Activated CD4-positive, alpha-beta memory T cell treated with anti-CD3 and anti-CD28 coated beads for 36 hours (primary cell): ENCODE data around the gene TET3. TPM values are rescaled to one million over a fixed set of nuclear protein-coding genes. Genes with fewer than 3 reads are reported as not detected.

ENCODE experiments used
- CTCF ChIA-PET: fragments of 350-600 bp; sonication (Branson Sonifier 250); formaldehyde crosslinking; loops from one replicate; lab custom pipeline; 2021; ENCODE audit warnings: antibody characterized with exemption, inconsistent platforms; lab: Charles Lee
- POLR2A ChIA-PET: fragments of 350-600 bp; sonication (Branson Sonifier 250); formaldehyde crosslinking; loops from one replicate; lab custom pipeline; 2021; ENCODE audit warnings: antibody characterized with exemption; lab: Charles Lee
- DNase-seq: peaks from one replicate; pipeline ENCODE4 v3.0.0-alpha.2; 2020
- H3K27ac Mint-ChIP-seq: one replicate; pipeline ENCODE4 v1.8.0; 2021; ENCODE audit warnings: mixed read lengths
- H3K27me3 Mint-ChIP-seq: one replicate; pipeline ENCODE4 v1.8.0; 2021; ENCODE audit warnings: mixed read lengths
- H3K36me3 Mint-ChIP-seq: one replicate; pipeline ENCODE4 v1.8.0; 2021; ENCODE audit warnings: mixed read lengths
- H3K4me1 Mint-ChIP-seq: one replicate; pipeline ENCODE4 v1.8.0; 2021; ENCODE audit warnings: low read depth, mixed read lengths
- H3K4me3 Mint-ChIP-seq: one replicate; pipeline ENCODE4 v1.8.0; 2021; ENCODE audit warnings: mild to moderate bottlenecking, mixed read lengths
- H3K9me3 Mint-ChIP-seq: one replicate; pipeline ENCODE4 v1.8.0; 2021; ENCODE audit warnings: mixed read lengths
- intact Hi-C: fragments of 100-400 bp; cut with micrococcal nuclease; formaldehyde crosslinking; loops from one replicate; pipeline ENCODE4 v1.15.1; 2023
- total RNA-seq, 2 experiments: library from RNA; stranded (reverse); gene quantifications; one replicate each; pipeline ENCODE4 v1.2.3, GENCODE V29; 2021

The TET3 gene
- total RNA-seq, 2 experiments from 2014 or later = 10.5 to 11.8 TPM

DNA sequence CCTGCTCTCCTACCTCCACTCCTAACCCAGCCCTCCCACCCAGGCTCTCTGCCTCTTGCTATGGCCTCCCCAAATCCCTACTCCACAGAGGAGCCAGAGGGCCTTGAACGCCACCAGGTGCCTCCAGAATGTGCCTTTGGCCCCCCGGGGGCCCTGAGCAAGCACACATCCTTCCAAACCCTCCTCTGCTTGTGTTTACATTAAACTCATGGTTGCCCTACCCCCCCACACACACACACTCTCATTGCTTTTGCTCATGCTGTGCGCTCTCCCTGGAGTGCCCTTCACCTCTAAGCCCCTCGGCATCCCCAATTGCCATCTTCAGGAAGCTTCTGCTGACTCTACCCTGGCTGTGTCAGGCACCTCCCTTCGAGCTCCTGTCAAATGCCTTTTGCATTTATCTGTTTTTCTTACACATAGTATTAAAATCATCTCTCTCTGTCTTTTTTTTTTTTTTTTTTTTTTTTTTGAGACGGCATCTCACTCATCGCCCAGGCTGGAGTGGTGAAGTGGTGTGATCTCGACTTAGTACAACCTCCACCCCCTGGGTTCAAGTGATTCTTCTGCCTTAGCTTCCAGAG is 16.3 kb upstream of the TET3 start:
- no peak overlapping the region for H3K27ac Mint-ChIP-seq
- DNase-seq = no peak
- CTCF ChIA-PET = interaction anchor here (1.4 kb wide), 1 partner anchor 13 kb away, joined by 3 read pairs; no protein-coding TSS in a partner anchor
- peaks cover 51% of the 10 kb centered on the region for H3K4me1 Mint-ChIP-seq
- no peaks in the 10 kb centered on the region for H3K27me3 Mint-ChIP-seq
- intact Hi-C loops = no loop called here
- H3K9me3 Mint-ChIP-seq = no peaks in the 10 kb centered on the region
- H3K36me3 Mint-ChIP-seq = no peaks in the 10 kb centered on the region
- H3K4me3 Mint-ChIP-seq = no peak overlapping the region
- POLR2A ChIA-PET = interaction anchor here (2.7 kb wide), 1 partner anchor 17 kb away, joined by 11 read pairs; the partner anchor contains the start of gene TET3

DNA sequence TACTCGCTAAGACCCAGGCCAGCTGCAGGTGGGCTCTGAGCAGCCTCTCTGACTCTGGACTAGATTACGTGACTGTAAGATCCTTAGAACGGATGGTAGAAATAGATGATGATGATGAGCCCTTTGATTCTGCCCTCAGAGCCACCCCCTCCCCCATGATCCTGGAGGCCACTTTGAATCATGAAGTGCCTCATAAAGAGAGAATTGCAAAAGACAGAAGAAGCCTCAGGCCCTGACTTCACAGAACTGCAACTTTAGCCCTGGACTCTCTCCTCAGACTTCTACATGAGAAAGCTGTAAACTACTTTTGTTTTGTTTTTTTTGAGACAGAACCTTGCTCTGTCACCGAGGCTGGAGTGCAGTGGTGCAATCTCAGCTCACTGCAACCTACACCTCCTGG is 15.4 kb upstream of the TET3 start:
- intact Hi-C loops = no loop called here
- peak; percentile 33 for DNase-seq
- no peaks in the 10 kb centered on the region for H3K27me3 Mint-ChIP-seq
- no peak overlapping the region for H3K27ac Mint-ChIP-seq
- peaks cover 43% of the 10 kb centered on the region for H3K4me1 Mint-ChIP-seq
- H3K4me3 Mint-ChIP-seq = no peak overlapping the region
- H3K9me3 Mint-ChIP-seq = no peaks in the 10 kb centered on the region
- CTCF ChIA-PET = interaction anchor here (1.8 kb wide), 1 partner anchor 10 kb away, joined by 5 read pairs; no protein-coding TSS in a partner anchor
- no peaks in the 10 kb centered on the region for H3K36me3 Mint-ChIP-seq
- POLR2A ChIA-PET = interaction anchor here (2.7 kb wide), 1 partner anchor 17 kb away, joined by 11 read pairs; the partner anchor contains the start of gene TET3

DNA sequence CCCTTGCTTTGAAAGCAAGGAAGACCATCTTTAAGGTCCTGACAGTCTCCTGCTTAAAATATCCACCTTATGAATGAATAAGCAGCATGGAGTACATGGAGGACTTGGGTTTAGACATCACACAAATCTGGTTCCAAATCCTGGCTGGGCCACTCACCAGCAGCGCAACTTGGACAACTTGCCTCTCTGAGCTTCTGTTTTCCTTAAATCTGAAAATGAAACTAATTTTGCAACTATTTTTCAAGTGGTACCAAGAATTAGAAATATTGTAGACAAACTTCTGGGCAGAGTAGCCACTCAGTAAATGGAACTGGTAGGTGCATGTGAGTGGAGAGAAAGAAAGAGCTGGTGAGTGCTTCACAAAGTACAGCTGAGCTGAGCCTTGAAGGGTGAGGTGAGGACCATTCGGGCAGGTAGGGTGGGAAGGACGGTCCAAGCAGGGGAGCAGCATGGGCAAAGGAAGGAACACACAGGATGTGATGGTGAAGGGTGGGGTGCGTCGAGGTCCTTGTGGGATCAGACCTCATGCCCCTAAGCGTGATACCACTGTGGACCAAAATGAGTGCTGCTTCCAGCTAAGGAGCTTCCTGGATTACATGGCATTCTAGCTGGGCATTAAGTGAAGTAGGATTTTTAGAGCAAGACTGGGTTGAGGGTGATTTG is 14.4 kb upstream of the TET3 start:
- DNase-seq = no peak
- ChIA-PET CTCF (interaction anchor here (0.6 to 1.8 kb wide), 5 partner anchors 9 to 142 kb away, joined by 3 to 5 read pairs (median 3); no protein-coding TSS in a partner anchor), POLR2A (interaction anchor here (1.5 to 2.7 kb wide), 2 partner anchors 10 to 16 kb away, joined by 7 to 11 read pairs; partner anchors contain the start of gene TET3)
- H3K36me3 Mint-ChIP-seq = no peaks in the 10 kb centered on the region
- H3K4me3 Mint-ChIP-seq = no peak overlapping the region
- H3K27me3 Mint-ChIP-seq = no peaks in the 10 kb centered on the region
- intact Hi-C loops = no loop called here
- peak overlapping the region; percentile 80 for H3K27ac Mint-ChIP-seq
- H3K4me1 Mint-ChIP-seq = peaks cover 34% of the 10 kb centered on the region
- no peaks in the 10 kb centered on the region for H3K9me3 Mint-ChIP-seq

DNA sequence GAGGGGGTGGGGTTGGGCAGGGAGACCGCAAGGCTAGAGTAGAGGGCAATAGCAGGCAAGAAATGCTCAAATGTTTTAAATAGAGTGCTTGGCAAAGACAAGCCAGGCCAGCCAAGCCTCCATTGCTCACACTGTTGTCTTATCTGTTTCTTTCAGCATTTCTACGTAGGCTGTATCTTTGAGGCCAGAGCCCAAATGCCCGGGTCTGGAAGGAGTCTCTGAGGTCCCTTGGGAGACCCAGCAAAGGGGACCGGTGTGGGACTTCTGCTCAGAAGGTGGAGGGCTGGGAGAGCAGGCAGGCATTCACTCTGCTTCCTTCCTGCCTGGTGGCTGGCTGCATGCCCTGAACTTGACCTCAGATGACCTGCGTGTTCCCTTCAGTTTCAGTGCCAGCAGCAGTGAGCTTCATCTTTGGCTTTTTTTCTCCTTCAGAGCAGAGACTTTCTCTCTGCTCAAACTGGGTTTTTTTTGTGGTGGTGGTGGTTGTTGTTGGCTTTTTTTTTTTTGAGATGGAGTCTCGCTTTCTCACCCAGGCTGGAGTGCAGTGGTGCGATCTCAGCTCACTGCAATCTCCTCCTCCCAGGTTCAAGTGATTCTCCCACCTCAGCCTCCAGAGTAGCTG is 13.7 kb upstream of the TET3 start:
- Mint-ChIP-seq H3K4me3 (peak overlapping the region; percentile 46), H3K4me1 (peaks cover 34% of the 10 kb centered on the region), H3K27ac (peak overlapping the region; percentile 80), H3K27me3 (no peaks in the 10 kb centered on the region), H3K9me3 (no peaks in the 10 kb centered on the region), H3K36me3 (no peaks in the 10 kb centered on the region)
- POLR2A ChIA-PET = interaction anchor here (1.5 to 2.7 kb wide), 2 partner anchors 9 to 15 kb away, joined by 7 to 11 read pairs; partner anchors contain the start of gene TET3
- intact Hi-C loops = loop anchor here (1.0 kb wide), 2 partner anchors 8 to 16 kb away; no protein-coding TSS in a partner anchor
- CTCF ChIA-PET = interaction anchor here (0.6 to 1.8 kb wide), 4 partner anchors 8 to 143 kb away, joined by 3 to 5 read pairs (median 3); no protein-coding TSS in a partner anchor
- DNase-seq = peak; percentile 75

DNA sequence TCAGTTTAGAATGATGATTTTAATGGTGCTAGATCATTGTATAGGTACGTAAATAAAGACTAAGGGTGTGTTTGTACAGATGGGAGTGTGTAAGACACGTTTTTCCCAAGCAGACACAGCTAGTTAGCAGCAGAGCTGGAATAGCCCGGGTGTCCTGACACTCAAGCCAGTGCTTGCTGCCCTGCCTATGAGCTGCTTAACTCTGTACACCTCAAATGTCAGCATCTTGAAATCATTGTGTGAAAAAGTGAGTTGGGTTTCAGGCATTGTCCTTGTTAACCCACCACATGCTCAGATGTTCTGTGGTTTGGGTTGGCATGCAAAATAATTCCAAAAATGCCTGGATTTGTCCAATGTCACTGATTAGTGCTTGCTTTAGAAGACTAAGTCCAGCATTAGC is 13.0 kb upstream of the TET3 start:
- no peak overlapping the region for H3K4me3 Mint-ChIP-seq
- no peak for DNase-seq
- POLR2A ChIA-PET = interaction anchor here (1.5 kb wide), 1 partner anchor 8 kb away, joined by 7 read pairs; no protein-coding TSS in a partner anchor
- no peaks in the 10 kb centered on the region for H3K27me3 Mint-ChIP-seq
- peak overlapping the region; percentile 80 for H3K27ac Mint-ChIP-seq
- no peaks in the 10 kb centered on the region for H3K9me3 Mint-ChIP-seq
- CTCF ChIA-PET = interaction anchor here (1.0 kb wide), 1 partner anchor 14 kb away, joined by 3 read pairs; no protein-coding TSS in a partner anchor
- H3K36me3 Mint-ChIP-seq = no peaks in the 10 kb centered on the region
- H3K4me1 Mint-ChIP-seq = peaks cover 37% of the 10 kb centered on the region
- intact Hi-C loops = loop anchor here (1.0 kb wide), 2 partner anchors 8 to 16 kb away; no protein-coding TSS in a partner anchor

DNA sequence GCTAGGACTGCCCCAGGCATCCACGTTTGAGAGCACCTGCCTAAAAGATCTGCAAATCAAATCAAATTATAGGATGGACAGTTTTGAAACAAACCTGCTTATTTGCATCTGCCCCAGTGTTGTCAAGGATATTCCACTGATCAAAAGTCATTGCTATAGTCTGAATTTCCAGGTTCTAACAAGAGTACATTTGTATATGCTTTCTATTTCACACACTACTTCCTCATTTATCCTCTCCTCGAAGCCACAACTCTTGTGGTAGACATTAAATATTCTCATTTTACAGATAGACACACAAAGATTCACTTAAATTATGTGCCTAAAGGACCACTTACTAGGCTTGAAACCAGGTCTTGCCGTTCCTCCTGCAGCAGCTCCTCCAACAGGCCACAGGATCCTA is 11.9 kb upstream of the TET3 start:
- CTCF ChIA-PET = no interaction called here
- H3K27ac Mint-ChIP-seq = no peak overlapping the region
- peaks cover 41% of the 10 kb centered on the region for H3K4me1 Mint-ChIP-seq
- H3K36me3 Mint-ChIP-seq = no peaks in the 10 kb centered on the region
- no peaks in the 10 kb centered on the region for H3K27me3 Mint-ChIP-seq
- intact Hi-C loops = no loop called here
- no peak for DNase-seq
- POLR2A ChIA-PET = no interaction called here
- no peaks in the 10 kb centered on the region for H3K9me3 Mint-ChIP-seq
- no peak overlapping the region for H3K4me3 Mint-ChIP-seq

DNA sequence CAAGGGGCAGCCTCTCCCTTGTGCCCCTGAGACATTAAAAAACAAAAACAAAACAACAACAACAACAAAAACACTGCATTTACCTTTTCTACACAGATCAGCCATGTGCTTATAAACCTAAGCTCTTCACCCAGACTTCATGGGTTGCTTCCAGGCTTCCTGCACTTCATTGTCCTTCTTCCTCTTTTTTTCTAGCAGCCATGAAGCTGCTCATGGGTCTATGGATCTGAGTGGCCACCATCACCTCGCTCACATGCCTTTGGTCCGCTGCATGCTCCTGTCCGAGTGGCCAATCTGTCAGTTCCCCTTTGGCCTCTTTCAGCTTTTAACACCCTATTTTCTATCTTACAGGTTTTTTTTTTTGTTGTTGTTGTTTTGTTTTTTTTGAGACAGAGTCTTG is 9.0 kb upstream of the TET3 start:
- H3K4me3 Mint-ChIP-seq = no peak overlapping the region
- no peaks in the 10 kb centered on the region for H3K9me3 Mint-ChIP-seq
- H3K27me3 Mint-ChIP-seq = no peaks in the 10 kb centered on the region
- H3K4me1 Mint-ChIP-seq = peaks cover 51% of the 10 kb centered on the region
- no peak for DNase-seq
- intact Hi-C loops = loop anchor here (5.0 kb wide), 1 partner anchor 238 kb away; the partner anchor contains the start of gene TPRKB
- H3K36me3 Mint-ChIP-seq = no peaks in the 10 kb centered on the region
- no peak overlapping the region for H3K27ac Mint-ChIP-seq
- POLR2A ChIA-PET = no interaction called here
- CTCF ChIA-PET = no interaction called here

DNA sequence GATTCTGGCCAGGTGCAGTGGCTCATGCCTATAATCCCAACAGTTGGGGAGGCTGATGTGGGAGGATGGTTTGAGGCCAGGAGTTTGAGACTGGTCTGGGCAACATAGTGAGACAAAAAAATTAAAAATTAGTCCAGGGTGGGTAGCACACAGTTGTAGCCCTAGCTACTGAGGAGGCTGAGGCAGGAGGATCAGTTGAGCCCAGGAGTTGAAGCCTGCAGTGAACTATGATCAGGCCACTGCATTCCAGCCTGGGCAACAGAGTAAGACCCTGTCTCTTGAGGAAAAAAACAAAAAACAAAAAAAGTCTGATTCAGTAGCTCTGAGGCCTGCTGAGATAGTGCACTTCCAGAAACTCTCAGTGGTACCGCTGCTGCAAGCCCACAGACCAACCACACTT is 7.9 kb upstream of the TET3 start:
- DNase-seq = no peak
- Mint-ChIP-seq H3K36me3 (no peaks in the 10 kb centered on the region), H3K9me3 (no peaks in the 10 kb centered on the region), H3K27me3 (no peaks in the 10 kb centered on the region), H3K4me3 (no peak overlapping the region), H3K27ac (no peak overlapping the region), H3K4me1 (peaks cover 51% of the 10 kb centered on the region)
- ChIA-PET CTCF (no interaction called here), POLR2A (no interaction called here)
- intact Hi-C loops = loop anchor here (5.0 kb wide), 1 partner anchor 240 kb away; the partner anchor contains the start of gene TPRKB

DNA sequence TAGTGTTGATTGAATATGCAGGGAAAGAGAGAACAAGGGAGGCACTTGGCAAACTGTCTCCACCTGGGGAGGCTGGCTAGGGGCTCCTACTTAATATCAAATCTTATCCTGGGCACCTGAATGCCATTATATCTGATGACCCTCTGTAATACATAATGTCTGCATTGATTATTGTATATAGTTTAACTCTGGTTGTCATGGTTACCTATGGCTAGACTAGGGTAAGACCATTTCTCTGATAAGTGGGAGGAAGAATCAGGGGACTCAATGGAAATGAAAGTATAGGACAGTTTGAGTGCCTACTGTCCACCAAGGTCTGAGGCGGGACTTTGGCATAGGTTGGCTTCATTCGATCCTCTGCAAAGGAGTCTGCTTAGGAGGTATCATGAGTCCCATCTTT is 7.2 kb upstream of the TET3 start:
- no peak overlapping the region for H3K27ac Mint-ChIP-seq
- no peaks in the 10 kb centered on the region for H3K36me3 Mint-ChIP-seq
- intact Hi-C loops = loop anchor here (5.0 kb wide), 1 partner anchor 240 kb away; the partner anchor contains the start of gene TPRKB
- CTCF ChIA-PET = no interaction called here
- H3K4me3 Mint-ChIP-seq = no peak overlapping the region
- DNase-seq = no peak
- H3K4me1 Mint-ChIP-seq = peaks cover 52% of the 10 kb centered on the region
- H3K27me3 Mint-ChIP-seq = no peaks in the 10 kb centered on the region
- POLR2A ChIA-PET = no interaction called here
- no peaks in the 10 kb centered on the region for H3K9me3 Mint-ChIP-seq

DNA sequence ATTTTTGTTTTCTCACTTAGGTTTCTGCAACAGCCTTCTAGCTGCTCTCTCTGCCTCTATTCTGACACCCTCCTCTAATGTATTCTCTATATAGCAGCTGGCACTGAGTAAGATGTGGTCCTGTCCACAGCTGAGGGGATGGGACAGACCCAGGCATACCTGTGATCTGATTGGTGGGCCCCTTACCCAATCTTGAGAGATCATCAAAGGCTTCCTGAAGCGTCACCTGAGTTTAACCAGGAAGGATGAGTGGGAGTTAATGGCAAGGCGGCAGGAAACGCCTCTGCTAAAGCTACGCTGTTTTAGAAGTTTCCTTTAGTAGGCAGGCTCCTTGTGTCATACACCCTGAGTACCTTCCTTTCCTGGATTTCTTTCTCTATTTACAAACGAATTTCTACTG is 5.7 kb upstream of the TET3 start:
- POLR2A ChIA-PET = interaction anchor here (0.6 to 2.2 kb wide), 3 partner anchors 8 to 155 kb away, joined by 3 to 7 read pairs (median 3); no protein-coding TSS in a partner anchor
- H3K27ac Mint-ChIP-seq = peak overlapping the region; percentile 78
- H3K36me3 Mint-ChIP-seq = no peaks in the 10 kb centered on the region
- peaks cover 62% of the 10 kb centered on the region for H3K4me1 Mint-ChIP-seq
- CTCF ChIA-PET = interaction anchor here (1.3 to 1.8 kb wide), 4 partner anchors 9 to 72 kb away, joined by 3 to 5 read pairs (median 4); no protein-coding TSS in a partner anchor
- no peaks in the 10 kb centered on the region for H3K9me3 Mint-ChIP-seq
- no peaks in the 10 kb centered on the region for H3K27me3 Mint-ChIP-seq
- DNase-seq = peak; percentile 85
- peak overlapping the region; percentile 53 for H3K4me3 Mint-ChIP-seq
- intact Hi-C loops = loop anchor here (1.0 to 5.0 kb wide), 5 partner anchors 16 to 242 kb away; partner anchors contain the start of genes MTHFD2 and TPRKB

DNA sequence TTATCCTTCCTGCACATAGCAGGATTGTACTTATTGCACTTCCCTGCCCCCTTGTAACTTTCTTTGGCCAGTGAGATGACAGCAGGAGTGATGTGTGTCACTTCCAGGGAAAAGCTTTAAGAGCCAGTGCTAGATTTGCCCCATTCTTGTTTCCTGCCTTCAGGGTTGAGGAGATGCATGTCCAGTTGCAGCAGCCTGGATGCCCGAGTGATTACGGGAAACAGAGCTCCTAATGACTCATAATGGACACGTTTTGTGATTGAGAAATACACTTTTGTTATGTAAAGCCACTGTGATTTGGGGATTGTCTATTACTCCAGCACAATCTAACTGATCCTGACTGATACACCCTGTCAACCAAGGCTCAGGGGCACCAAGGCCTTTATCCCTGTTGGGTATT is 5.0 kb upstream of the TET3 start:
- H3K4me1 Mint-ChIP-seq = peaks cover 62% of the 10 kb centered on the region
- POLR2A ChIA-PET = interaction anchor here (1.6 to 2.2 kb wide), 2 partner anchors 8 to 9 kb away, joined by 3 to 7 read pairs; no protein-coding TSS in a partner anchor
- CTCF ChIA-PET = interaction anchor here (1.3 to 1.8 kb wide), 3 partner anchors 10 to 72 kb away, joined by 3 to 5 read pairs (median 3); no protein-coding TSS in a partner anchor
- no peaks in the 10 kb centered on the region for H3K9me3 Mint-ChIP-seq
- H3K4me3 Mint-ChIP-seq = peak overlapping the region; percentile 53
- peak overlapping the region; percentile 78 for H3K27ac Mint-ChIP-seq
- no peaks in the 10 kb centered on the region for H3K36me3 Mint-ChIP-seq
- peak; percentile 33 for DNase-seq
- intact Hi-C loops = loop anchor here (1.0 to 5.0 kb wide), 5 partner anchors 16 to 242 kb away; partner anchors contain the start of genes MTHFD2 and TPRKB
- H3K27me3 Mint-ChIP-seq = no peaks in the 10 kb centered on the region
